HG03575 (cell line): ENCODE results near the gene DSCAM.

Source experiments
- ATAC-seq: cut with Tn5 transposase; IDR thresholded peaks from one replicate; pipeline ENCODE4 v1.9.1; 2021; ENCODE audit not compliant: unreplicated experiment, insufficient number of reproducible peaks, low FRiP score; ENCODE audit errors: extremely low read depth

Gene DSCAM

GRCh38 chr21:40684726-40685125, 162.2 kb downstream of the DSCAM start:
- ATAC-seq: no peak

DNA sequence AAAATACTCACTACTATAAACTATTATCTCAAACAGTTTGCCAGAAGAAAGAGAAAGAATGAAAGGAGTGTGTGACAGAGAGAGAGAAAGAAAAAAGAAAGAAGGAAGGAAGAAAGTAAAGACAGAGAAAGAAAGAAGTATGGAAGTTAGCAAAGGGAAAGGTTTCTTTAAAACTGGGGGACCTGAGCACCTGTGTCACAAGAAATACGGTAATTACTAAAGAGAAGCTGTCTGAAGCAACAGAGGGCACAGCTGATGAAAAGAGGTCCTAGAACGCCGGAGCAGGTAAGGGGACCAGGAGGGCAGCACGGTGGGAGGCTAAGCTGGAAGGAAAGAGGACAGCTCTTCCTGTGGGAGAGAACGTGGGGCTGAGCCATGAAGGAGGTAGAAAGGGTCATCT, 163.6 kb downstream of the DSCAM start:
- ATAC-seq: no peak

DNA sequence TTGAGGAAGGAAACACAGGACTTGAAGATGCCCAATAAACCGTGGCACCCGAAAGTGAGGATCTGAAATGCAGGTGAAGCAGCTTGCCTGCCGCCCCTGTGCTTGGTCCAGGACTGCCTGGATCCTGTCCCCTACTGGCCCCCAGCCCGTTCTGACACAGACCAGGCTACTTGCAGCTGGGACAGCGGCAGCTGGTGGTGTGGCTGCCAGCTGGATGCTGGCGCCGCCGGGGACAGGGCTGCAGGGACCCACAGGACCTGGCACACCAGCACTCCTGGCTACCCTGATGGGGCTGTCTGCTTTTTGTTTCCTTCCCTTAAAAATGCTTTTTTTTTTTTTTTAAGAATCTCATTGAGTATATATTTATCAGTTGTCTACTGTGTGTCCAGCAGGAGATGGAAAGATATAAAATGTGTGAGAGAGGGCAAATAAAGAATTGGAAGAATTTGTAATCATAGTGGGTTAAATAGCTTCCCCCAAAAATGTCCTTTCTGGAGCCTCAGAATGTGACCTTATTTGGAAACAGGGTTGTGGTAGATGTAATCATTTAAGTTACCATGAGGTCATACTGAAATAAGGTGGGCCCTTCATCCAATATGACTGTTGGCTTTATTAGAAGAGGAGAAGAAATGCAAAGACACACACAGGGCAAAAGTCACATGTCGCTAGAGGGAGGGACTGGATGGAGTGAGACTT, 165.6 kb downstream of the DSCAM start:
- ATAC-seq: no peak

DNA sequence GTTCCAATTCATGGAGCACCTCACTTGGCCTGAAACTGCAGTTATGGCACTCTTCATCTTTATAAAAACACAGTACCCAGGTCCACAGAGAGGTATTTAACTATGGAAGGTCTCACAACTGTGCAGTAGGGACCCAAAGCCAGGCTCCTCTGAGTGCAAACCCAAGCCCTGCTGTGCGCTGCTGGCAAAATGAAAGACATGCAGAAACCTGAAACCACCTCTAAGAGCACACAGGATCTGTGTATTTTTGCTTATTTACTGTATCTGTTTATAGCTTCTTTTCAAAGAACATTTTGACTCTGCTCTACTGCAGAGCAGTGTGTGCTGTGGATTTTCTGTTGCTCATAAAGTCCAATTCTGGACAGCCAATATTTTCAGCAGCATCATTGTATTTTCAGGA, 166.6 kb downstream of the DSCAM start:
- no peak for ATAC-seq

GRCh38 chr21:40678681-40679284, 168.2 kb downstream of the DSCAM start:
- no peak for ATAC-seq

DNA sequence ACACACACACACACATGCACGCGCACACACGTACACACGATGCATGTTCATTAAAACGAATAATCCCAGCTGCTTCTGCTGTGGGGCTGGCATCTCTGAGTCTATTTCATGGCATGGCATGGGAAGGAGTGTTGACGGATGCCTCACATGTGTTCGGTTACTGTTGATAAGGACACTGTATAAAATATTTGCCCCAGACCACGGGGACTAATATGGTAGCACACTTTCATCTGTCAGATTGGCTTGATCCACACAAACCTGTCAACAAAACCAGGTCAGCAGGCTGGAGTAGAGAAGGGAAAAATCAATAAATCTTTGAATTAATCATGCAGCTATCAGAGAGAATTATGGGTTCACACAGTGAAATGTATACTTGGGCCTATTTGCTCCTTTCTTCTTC, 171.9 kb downstream of the DSCAM start:
- ATAC-seq: no peak

- no peak for ATAC-seq
Observed at GRCh38 chr21:40672602-40673001, 174.4 kb downstream of the DSCAM start.

- no peak for ATAC-seq
Observed at GRCh38 chr21:40671716-40672115, 175.2 kb downstream of the DSCAM start.

DNA sequence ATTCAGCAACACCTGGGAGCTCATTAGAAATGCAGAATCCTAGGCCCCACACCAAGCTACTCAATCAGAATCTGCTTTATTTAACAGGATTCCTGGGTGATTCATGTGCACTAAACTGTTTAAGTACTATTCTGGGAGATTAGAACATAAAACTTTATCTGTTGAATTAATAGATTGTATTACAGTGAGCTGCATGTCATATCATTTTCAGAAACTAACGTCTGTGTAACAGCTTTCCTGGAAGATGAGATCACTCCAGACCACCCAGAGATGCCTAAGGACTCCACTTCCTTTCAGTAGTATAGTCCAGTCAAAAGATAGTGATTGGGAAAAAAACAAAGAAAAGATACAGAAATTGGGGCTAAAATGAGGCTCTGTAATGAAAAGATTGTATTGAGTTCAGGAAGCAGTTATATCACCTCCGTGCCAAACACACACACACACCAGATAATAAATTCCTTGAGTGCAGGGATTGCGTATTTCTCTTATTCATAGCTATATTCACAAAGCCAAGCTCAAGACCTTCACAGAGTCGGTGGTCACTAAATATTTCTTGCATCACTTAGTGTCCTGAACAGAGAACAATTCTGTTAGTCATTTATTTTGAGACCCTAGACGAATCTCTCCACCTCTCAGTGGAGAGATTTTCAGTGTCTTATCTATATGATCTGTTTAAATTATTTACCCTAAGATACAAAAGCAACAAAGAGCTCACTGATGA, 178.2 kb downstream of the DSCAM start:
- ATAC-seq: no peak

DNA sequence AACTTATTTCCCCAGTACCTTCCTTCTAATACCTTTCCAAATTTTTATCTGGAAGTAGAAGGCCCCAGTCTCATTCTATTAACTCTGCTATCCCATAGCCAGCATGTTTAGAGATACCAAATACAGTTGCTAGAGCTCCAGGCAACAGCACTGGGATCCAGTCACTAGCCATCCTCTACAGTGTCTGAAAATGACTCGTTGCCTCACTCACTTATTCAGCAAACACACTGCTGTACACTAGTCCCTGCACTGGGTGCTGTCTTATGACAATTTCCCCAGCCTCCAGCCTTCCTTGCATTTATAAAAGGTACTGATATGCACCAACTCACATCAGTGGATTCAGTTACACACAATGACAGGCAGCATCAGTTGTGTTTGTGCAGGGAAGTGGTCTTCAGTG, 179.0 kb downstream of the DSCAM start:
- ATAC-seq: no peak

DNA sequence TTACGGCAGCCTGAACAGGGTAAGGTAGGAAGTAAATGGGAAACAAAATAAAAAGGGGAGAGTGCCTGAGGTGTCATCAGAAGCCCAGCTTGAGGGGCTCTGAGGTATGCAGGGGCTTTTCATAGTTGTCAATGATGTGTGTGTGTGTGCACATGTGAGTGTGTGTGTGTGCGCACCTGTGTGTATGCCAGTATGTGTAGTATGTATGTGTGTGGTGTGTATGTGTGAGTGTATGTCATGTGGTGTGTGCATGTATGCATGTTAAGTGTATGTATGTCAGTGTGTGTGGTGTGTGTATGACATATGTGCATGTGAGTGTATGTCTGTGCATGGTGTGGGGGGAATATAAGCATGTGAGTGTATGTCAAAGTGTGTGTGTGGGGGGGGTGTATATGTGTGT, 184.1 kb downstream of the DSCAM start:
- ATAC-seq: no peak

DNA sequence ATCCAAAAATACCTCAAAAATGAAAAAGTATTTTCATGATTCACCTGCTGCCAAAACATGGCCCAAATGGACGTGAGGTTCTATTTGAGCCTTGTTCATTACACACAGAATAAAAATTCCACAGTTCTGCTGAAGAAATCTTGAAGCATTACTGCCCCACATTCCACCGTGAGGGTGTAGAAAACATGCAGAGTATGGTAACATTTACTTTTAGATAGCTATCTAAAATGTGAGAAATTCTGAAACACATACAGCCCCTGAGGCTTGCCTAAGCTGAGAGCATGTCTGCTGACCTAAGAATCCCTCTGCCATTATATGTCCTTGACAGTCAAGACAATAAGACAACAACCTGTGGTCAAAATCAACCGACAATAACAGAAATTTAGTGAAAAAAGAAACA, 186.5 kb downstream of the DSCAM start:
- no peak for ATAC-seq

- ATAC-seq: no peak
Observed at GRCh38 chr21:40658311-40658710, 188.6 kb downstream of the DSCAM start.

- no peak for ATAC-seq
Observed at GRCh38 chr21:40652436-40652835, 194.5 kb downstream of the DSCAM start.

GRCh38 chr21:40647706-40648105, 199.3 kb downstream of the DSCAM start:
- no peak for ATAC-seq

DNA sequence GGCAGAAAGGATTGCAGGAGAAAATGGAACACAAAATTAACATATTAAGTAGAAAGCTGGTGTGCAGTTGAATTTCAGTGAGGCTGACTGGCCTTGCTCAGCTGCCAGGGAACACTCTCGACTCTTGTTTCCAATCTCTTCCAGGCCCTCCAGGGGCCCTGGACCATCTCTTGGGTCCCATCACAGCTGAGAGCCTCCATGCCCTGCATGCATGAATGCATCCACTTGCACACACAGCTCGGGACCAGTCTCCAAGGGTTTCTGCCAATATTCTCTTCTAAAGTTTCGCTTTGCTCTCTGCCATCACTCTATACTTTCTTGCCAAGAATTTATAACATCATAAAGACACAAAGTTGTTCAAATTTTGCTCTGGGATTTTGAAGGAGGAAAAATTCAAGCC, 200.3 kb downstream of the DSCAM start:
- no peak for ATAC-seq

DNA sequence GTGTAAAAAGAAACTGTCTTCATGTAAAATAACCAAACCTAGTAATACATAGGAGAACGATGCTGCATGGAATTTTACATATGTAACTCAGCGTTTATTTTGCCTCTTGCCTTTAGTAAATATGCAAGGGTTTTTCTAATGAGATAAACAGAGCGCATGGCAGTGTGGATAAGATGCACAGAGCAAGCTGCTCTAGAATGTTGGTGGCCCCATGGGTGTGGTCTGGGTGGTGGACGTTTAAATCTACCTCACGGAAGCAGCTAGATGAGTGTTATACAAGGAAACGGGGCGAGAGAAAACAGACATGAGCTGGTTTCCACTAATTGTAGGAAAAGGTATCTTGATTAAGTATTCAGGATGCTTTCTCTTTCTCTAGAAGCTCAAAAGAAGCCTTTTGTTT, 205.9 kb downstream of the DSCAM start:
- ATAC-seq: no peak

DNA sequence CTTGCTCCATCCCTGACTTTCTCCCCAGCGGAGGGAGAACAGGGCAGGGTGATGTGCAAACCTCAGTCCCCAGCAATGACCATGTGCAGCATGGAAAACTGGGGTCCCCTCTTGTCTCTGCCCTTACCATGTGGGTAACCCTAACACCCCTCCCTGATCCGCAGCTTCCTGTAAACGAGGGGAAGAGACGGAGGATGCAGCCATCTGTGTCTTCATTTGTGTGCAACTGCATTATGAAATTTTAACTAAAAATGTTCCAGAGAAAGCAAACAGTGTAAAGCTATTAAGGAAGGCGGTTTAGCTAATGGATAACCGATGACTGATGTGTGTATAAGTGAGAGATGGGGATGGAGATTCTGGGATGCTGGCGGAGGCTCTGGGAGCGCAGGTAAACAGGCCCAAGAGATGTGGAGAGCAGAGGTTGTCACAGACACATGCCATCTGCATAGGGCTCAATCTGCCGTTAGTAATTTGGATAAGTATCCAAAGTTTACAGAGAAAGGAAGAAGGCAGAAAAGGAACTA, 206.6 kb downstream of the DSCAM start:
- no peak for ATAC-seq

GRCh38 chr21:40639616-40640194, 207.3 kb downstream of the DSCAM start:
- no peak for ATAC-seq
